ENCODE results near the gene LPCAT3. TPM values are rescaled to one million over a fixed set of nuclear protein-coding genes. Genes with fewer than 3 reads are reported as not detected.

Gene LPCAT3
- total and polyA plus RNA-seq, 2 of the 4 experiments (the other 2 are of a cell fraction), result 7.0 to 18.6 TPM

DNA sequence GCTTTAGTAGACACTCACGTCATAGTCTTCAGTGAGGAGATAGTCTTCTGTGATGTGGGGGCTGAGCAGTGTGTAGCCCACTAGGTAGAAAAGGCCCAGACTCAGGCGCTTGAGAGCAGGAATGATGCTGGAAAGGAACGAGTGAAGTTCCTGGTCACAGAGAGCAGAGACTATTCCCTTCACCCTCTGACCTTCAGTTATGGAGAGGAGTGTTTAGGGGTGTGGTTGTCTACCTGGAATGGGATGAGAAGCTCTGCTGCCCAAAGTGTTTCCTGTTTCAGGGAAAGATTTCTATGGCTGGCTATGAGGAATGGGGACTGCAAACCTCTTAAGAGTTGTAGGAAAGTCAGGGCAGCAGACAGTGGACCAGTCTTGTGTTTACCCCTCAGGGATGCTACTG lies 38.8 kb downstream of the LPCAT3 start:
- no TSS peak for BruUV-seq (replicated peaks)
- CTCF ChIA-PET, result no interaction called here
- in situ Hi-C loops (cut with MboI; ENCODE audit: low sequenced_read_pairs), result no loop called here

More for the DNA sequence above, 38.8 kb downstream of the LPCAT3 start:
- H4K20me1 ChIP-seq (ENCODE audit: insufficient read depth, low read length), result no peaks in the 10 kb centered on the region
- no peak overlapping the region for H2BK20ac ChIP-seq (ENCODE audit: low read depth, low read length)
- peaks cover 4 to 13% of the 10 kb centered on the region in 2 experiments; a peak in 3 of 4 replicates for H3K79me1 ChIP-seq (ENCODE audit: low read depth in 1 of 2, low read length in 2 of 2)
- WGBS, 2 experiments (ENCODE audit: extremely low coverage in 2 of 2, insufficient read length in 1 of 2), result 80% methylated on average over 1 of the region's 3 CpGs; no CpG with 5 or more reads in 1 of the 2 experiments
- no peak overlapping the region for H3K23ac ChIP-seq (ENCODE audit: low read depth, low read length)
- POLR2A ChIA-PET (ENCODE audit: unreplicated experiment), result no interaction called here
- no peak overlapping the region for H2BK120ac ChIP-seq (ENCODE audit: low read depth, low read length)
- no peak overlapping the region for H3K18ac ChIP-seq (ENCODE audit: low read depth, low read length)
- no peak overlapping the region for H4K91ac ChIP-seq (ENCODE audit: insufficient read depth, low read depth, low read length)
- no peak for DNase-seq
- H2BK15ac ChIP-seq (ENCODE audit: low read depth, low read length), result no peak overlapping the region
- H3K27me3 ChIP-seq (ENCODE audit: control insufficient read depth, insufficient read depth, low read length), result no peaks in the 10 kb centered on the region
- H3K4me1 ChIP-seq (ENCODE audit: control insufficient read depth, insufficient read depth, low read length), result no peaks in the 10 kb centered on the region
- no peaks in the 10 kb centered on the region for H3K9me3 ChIP-seq (ENCODE audit: control insufficient read depth, insufficient read depth, low read length)
- no peak overlapping the region for H4K8ac ChIP-seq (ENCODE audit: low read depth in 2 of 2, low read length in 2 of 2)
- ATAC-seq (ENCODE audit: low read depth), result no peak
- no peak overlapping the region for H3K4me2 ChIP-seq (ENCODE audit: low read depth, low read length)
- peaks cover 65% of the 10 kb centered on the region for H3K36me3 ChIP-seq (ENCODE audit: control insufficient read depth, insufficient read depth, low read length)
- no peak overlapping the region for H3K27ac ChIP-seq (ENCODE audit: insufficient read depth, low read length)
- no peak for TF ChIP-seq RAD21 (IDR thresholded peaks at IDR 0.05; ENCODE audit: low read length)
- TF ChIP-seq RCOR1 (IDR thresholded peaks at IDR 0.05; ENCODE audit: insufficient replicate concordance, low read length), result no peak
- no peak for TF ChIP-seq NFE2L2 (IDR thresholded peaks at IDR 0.05; ENCODE audit: low read depth, low read length)
- dilution Hi-C loops (cut with HindIII; ENCODE audit: low sequenced_read_pairs, unreplicated experiment) (no loop called here), intact Hi-C loops (cut with micrococcal nuclease) (no loop called here)
- no peak overlapping the region for H3K4ac ChIP-seq (ENCODE audit: low read depth, low read length)
- no peak overlapping the region for H2BK5ac ChIP-seq (ENCODE audit: low read depth, low read length, poor library complexity, severe bottlenecking)
- H2AK5ac ChIP-seq (ENCODE audit: low read depth, low read length), result no peak overlapping the region
- H3K56ac ChIP-seq (ENCODE audit: extremely low read depth, insufficient read depth, low read length), result no peak overlapping the region
- H2AFZ ChIP-seq (replicated peaks; ENCODE audit: low read length, poor library complexity), result no peak overlapping the region
- no peak overlapping the region for H3K14ac ChIP-seq (replicated peaks; ENCODE audit: low read depth, low read length)
- no peak overlapping the region for H3K4me3 ChIP-seq (ENCODE audit: insufficient read depth, low read depth, low read length)
- no peak overlapping the region for H3K9ac ChIP-seq (ENCODE audit: low read depth, low read length)
- peaks cover 3% of the 10 kb centered on the region; the same call in 1 of the 2 replicates for H3K9me1 ChIP-seq (ENCODE audit: insufficient read depth, low read length)
- no peak overlapping the region for H4K5ac ChIP-seq (ENCODE audit: low read depth, low read length)
- H2AK9ac ChIP-seq (replicated peaks; ENCODE audit: low read depth, low read length, poor library complexity), result no peak overlapping the region

Data from IMR-90 (cell line).